Ishikawa (cell line): ENCODE results near the gene ZAR1L.

Experiments used
- CEBPB ChIP-seq: IDR thresholded peaks from 2 replicates; pipeline ENCODE4 v1.6.1; 2012
- CREB1 ChIP-seq: IDR thresholded peaks from 2 replicates; pipeline ENCODE4 v1.6.1; 2012; ENCODE audit warnings: low read depth
- EGR1 ChIP-seq: IDR thresholded peaks from 2 replicates; pipeline ENCODE4 v1.6.1; 2012
- FOXM1 ChIP-seq: IDR thresholded peaks from 2 replicates; pipeline ENCODE4 v1.6.1; 2012; ENCODE audit warnings: low read depth, borderline replicate concordance
- RAD21 ChIP-seq: IDR thresholded peaks from 2 replicates; pipeline ENCODE4 v1.6.1; 2012; ENCODE audit warnings: low read depth
- REST ChIP-seq: IDR thresholded peaks from 2 replicates; pipeline ENCODE4 v1.6.1; 2012; ENCODE audit warnings: low read depth, mild to moderate bottlenecking
- TAF1 ChIP-seq: IDR thresholded peaks from 2 replicates; pipeline ENCODE4 v1.6.1; 2012; ENCODE audit warnings: low read depth, mild to moderate bottlenecking
- TCF12 ChIP-seq: IDR thresholded peaks from 2 replicates; pipeline ENCODE4 v1.6.1; 2012; ENCODE audit warnings: low read depth

- TF ChIP-seq TCF12 (no peak), EGR1 (no peak), CREB1 (no peak), REST (no peak), CEBPB (no peak), RAD21 (no peak), FOXM1 (no peak), TAF1 (no peak)
Observed at GRCh38 chr13:32317716-32318465, 2.7 kb upstream of the ZAR1L start.
